ENCODE data around the gene ITPR3. TPM values are rescaled to one million over a fixed set of nuclear protein-coding genes. Genes with fewer than 3 reads are reported as not detected.

The ITPR3 gene
- total and polyA plus RNA-seq, 8 donors, result 70.8 to 147 (median 94.4) TPM

DNA sequence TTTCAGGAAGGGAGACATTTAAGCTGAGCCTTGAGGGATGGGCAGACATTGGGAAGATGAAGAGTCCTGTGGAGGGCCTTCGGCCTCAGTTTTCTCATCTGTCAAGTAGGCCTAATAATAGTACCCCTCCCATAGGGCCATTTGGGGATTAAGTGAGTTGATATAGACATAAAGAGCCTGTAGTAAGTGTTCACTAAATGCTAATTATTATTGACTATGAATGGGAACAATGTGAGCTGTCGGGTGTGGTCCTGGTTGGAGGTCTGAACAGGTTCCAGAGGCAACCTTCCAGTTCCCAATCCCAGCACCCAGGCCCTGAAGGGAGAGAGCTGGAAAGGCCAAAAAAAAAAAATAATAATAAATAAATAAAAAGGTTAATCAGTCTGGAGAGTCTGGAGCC lies 14.5 kb upstream of the ITPR3 start:
- H3K36me3 ChIP-seq, result no peaks in the 10 kb centered on the region
- H3K4me1 ChIP-seq, result peaks cover 0 to 8% of the 10 kb centered on the region in 2 donors
- intact Hi-C loops (cut with DNase I), result no loop called here
- no peak for DNase-seq
- ATAC-seq, result no peak
- H3K4me3 ChIP-seq, result no peak overlapping the region
- TF ChIP-seq, protein P1, sequence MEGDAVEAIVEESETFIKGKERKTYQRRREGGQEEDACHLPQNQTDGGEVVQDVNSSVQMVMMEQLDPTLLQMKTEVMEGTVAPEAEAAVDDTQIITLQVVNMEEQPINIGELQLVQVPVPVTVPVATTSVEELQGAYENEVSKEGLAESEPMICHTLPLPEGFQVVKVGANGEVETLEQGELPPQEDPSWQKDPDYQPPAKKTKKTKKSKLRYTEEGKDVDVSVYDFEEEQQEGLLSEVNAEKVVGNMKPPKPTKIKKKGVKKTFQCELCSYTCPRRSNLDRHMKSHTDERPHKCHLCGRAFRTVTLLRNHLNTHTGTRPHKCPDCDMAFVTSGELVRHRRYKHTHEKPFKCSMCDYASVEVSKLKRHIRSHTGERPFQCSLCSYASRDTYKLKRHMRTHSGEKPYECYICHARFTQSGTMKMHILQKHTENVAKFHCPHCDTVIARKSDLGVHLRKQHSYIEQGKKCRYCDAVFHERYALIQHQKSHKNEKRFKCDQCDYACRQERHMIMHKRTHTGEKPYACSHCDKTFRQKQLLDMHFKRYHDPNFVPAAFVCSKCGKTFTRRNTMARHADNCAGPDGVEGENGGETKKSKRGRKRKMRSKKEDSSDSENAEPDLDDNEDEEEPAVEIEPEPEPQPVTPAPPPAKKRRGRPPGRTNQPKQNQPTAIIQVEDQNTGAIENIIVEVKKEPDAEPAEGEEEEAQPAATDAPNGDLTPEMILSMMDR (IDR thresholded peaks at IDR 0.05), result no peak
- no peaks in the 10 kb centered on the region for H3K27me3 ChIP-seq
- no peaks in the 10 kb centered on the region for H3K9me3 ChIP-seq
- no peak overlapping the region for H3K27ac ChIP-seq

DNA sequence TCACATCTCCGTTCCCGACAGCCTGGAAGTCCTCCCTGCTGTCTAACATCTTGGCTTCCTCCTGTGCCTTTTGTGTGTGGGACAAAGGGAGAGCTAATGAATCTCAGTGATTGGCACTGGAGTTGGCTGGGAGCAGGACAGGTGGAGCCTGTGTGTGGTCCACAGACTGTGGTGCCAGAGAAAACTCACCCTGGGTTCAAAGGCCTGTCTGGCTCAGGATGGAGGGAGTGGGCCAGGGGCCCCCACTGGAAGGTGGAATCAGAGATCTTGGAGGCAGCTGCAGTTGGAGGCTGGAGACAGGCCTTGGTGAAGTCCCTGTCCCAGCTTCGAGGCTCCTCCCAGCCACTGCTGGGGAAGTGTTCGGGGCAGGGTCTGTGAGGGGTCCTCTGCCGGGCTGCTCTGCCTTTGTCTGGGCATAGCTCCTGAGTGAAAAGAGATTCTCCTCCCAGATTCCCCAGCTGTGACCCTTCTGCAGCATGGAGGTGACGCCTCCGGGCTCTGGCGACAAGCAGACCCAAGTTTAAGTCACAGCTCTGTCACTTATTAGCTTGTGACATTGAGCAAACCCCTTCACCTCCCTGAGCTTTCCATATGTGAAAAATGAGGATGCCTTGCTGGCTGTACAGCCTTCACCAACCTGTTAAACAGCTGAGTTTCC lies 13.9 kb upstream of the ITPR3 start:
- Histone ChIP-seq H3K36me3 (no peaks in the 10 kb centered on the region), H3K9me3 (no peaks in the 10 kb centered on the region), H3K4me1 (peaks cover 0 to 8% of the 10 kb centered on the region in 2 donors), H3K27ac (no peak overlapping the region), H3K4me3 (no peak overlapping the region), H3K27me3 (no peaks in the 10 kb centered on the region)
- DNase-seq (no peak), ATAC-seq (no peak)
- intact Hi-C loops (cut with DNase I), result no loop called here
- TF ChIP-seq, protein P1 (IDR thresholded peaks at IDR 0.05), result no peak

DNA sequence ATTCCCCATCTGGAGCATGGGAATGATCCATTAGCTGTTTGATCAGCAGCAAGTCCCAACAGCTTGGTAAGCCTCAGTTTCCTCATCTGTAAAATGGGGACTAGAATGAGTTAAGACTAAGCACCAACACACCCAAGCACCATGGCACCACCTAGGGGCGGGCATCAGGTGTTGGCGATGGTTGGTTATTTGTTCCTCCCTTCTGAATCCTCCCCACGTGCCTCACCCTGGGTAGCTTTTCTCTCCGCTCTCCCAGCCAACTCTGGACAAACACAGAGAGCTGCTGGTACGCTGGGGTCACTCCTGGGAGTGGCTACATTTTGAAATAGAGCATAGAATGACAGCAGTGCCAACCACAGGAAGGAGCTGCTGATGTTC lies 13.3 kb upstream of the ITPR3 start:
- no peak overlapping the region for H3K27ac ChIP-seq
- DNase-seq (no peak), ATAC-seq (peak; percentile 60)
- H3K27me3 ChIP-seq, result no peaks in the 10 kb centered on the region
- H3K4me3 ChIP-seq, result no peak overlapping the region
- peaks cover 0 to 8% of the 10 kb centered on the region in 2 donors for H3K4me1 ChIP-seq
- H3K36me3 ChIP-seq, result no peaks in the 10 kb centered on the region
- intact Hi-C loops (cut with DNase I), result no loop called here
- TF ChIP-seq, protein P1 (IDR thresholded peaks at IDR 0.05), result no peak
- no peaks in the 10 kb centered on the region for H3K9me3 ChIP-seq

DNA sequence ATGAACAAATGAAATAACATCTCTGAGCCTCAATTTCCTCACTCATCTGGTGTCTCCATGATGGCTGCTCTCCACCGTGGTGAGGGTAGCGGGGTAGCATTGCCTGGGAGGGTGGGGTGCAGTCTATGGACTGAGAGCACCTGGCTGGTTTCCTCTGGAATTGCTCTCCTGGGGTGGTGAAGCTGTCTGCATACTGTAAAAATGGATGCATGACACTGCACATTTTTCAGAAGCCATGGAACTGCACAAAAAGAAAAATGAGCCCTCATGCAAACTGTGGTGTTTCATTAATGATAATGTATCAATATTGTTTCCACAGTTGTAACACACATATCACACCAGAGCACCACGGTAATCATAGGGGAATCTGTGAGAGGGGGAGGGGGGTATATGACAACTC lies 12.1 kb upstream of the ITPR3 start:
- TF ChIP-seq, protein P1 (IDR thresholded peaks at IDR 0.05), result no peak
- no peak overlapping the region for H3K27ac ChIP-seq
- no peaks in the 10 kb centered on the region for H3K9me3 ChIP-seq
- ATAC-seq (no peak), DNase-seq (no peak)
- intact Hi-C loops (cut with DNase I), result no loop called here
- no peaks in the 10 kb centered on the region for H3K36me3 ChIP-seq
- H3K4me3 ChIP-seq, result no peak overlapping the region
- H3K27me3 ChIP-seq, result no peaks in the 10 kb centered on the region
- peaks cover 0 to 8% of the 10 kb centered on the region in 2 donors for H3K4me1 ChIP-seq

DNA sequence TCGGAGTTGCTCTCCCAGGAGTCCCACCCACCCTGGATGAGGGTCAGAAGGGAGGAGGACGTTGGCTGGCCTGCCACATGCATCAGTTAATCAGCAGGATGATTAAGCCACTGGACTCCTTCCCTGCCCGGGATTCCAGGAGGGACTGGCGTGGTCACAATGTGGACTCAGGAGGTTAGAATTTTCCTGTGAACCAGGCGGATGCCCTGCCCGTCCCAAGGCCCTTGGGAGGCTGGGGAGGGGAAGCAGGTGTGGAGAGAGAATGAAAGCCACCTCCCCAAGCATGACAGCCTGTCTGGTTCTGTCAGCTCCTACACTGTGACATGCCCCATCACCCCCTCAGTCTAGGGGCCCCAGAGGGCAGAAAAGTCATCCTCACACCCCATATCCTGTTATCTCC lies 11.6 kb upstream of the ITPR3 start:
- no peaks in the 10 kb centered on the region for H3K9me3 ChIP-seq
- intact Hi-C loops (cut with DNase I), result no loop called here
- no peaks in the 10 kb centered on the region for H3K27me3 ChIP-seq
- H3K4me1 ChIP-seq, result peaks cover 0 to 8% of the 10 kb centered on the region in 2 donors
- peak in 1 of 4 donors; percentile 48 for DNase-seq
- no peak overlapping the region for H3K4me3 ChIP-seq
- TF ChIP-seq, protein P1 (IDR thresholded peaks at IDR 0.05), result no peak
- peak; percentile 51 for ATAC-seq
- peak overlapping the region in 1 of 2 donors; percentile 47 for H3K27ac ChIP-seq
- no peaks in the 10 kb centered on the region for H3K36me3 ChIP-seq

Measured in left lung (tissue), 10 donors.